ENCODE data around the gene AGR3.

AGR3 gene

GRCh38 chr7:16822029-16822428, 59.8 kb downstream of the AGR3 start:
- DNase-seq, result no peak

GRCh38 chr7:16818732-16819131, 63.1 kb downstream of the AGR3 start:
- DNase-seq, result no peak

GRCh38 chr7:16817536-16817935, 64.2 kb downstream of the AGR3 start:
- DNase-seq, result no peak

GRCh38 chr7:16816824-16817223, 65.0 kb downstream of the AGR3 start:
- DNase-seq, result no peak

GRCh38 chr7:16815001-16815400, 66.8 kb downstream of the AGR3 start:
- no peak for DNase-seq

- no peak for DNase-seq
Measured at GRCh38 chr7:16813232-16813616, 68.6 kb downstream of the AGR3 start.

- no peak for DNase-seq
Measured at GRCh38 chr7:16812542-16813231, 69.1 kb downstream of the AGR3 start.

- no peak for DNase-seq
Measured at GRCh38 chr7:16811551-16811950, 70.2 kb downstream of the AGR3 start.

- DNase-seq, result no peak
Measured at GRCh38 chr7:16810573-16810972, 71.2 kb downstream of the AGR3 start.

GRCh38 chr7:16810112-16810511, 71.7 kb downstream of the AGR3 start:
- DNase-seq, result no peak
